ENCODE data around the gene C1orf159. TPM values are rescaled to one million over a fixed set of nuclear protein-coding genes. Genes with fewer than 3 reads are reported as not detected.

Gene C1orf159
- total and polyA plus RNA-seq, 2 experiments from 2014 or later: 9.6 to 21.5 TPM

DNA sequence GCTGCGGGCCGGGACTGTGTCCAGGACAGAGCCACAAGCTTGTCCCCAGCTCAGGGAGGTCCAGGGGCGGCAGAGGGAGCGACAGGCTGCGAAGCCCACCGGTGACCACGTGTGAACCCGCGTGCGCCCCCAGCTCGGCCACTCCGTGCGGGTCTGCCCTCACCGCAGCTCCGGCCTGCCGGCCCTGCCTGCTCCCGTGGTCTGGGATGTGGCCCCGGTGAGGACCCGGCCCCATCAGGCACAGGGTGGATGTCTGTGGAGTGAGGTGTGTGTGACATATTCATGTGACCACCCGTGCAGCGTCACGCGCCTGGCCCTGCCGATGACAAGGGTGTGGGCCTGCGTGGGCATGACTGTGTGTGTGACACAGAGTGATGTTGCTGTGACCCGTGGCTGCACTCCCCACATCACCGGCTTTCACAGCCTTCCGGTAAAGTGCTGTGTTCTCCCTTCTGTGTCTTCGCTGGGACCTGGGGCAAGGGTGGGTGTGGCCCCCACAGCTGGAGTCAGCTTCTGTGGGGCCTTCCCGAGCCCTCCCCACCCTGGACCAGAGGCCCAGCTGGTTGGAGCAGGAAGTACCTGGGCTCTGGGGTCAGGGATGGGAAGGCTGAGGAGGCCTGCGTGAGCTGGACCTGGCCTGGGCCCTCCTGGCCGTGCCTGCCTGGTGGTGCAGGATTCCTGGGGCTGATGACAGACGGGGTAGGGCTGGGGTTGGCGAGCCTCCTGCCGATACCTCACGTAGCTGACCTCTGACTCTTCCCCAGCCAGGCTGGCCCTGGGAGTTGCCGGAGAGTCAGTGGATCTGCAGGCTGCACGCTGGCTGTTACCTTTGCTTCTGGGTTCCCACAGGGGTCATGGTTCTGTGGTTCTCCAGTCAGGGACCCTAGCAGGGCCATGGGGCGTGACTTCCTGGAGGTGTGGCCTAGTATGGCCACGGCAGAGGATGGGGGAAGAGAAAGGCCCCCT is 45.9 kb downstream of the C1orf159 start:
- ATAC-seq: peak; percentile 3

DNA sequence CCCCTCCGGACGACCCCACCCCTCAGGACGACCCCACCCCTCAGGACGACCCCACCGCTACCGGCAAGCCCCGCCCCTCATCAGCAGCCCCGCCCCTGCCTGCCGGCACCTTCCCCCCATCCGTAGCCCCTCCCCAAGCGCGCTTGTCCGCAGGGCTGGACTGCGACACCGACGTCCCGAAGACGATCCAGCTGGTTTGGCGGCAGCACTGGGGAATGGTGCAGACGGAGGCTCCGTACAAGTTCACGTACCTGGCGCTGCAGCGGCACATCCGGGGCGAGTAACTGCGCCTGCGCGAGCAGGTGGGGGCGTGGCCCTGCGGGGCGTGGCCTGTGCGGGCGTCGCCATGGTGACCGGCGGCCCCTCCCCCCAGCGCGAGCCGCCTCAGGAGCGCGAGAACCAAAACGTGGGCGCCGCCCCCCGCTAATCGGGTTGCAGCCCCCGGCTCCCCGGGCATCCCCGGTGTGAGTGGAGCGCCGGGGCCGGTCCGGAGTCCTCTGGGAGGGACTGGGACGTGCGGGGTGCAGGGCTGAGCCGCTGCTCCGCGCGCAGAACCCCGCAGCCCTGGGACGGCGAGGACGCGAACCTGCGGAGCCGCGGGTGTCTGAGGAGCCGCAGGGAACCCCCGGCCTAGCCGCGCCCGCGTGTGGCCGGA is 46.7 kb downstream of the C1orf159 start:
- ATAC-seq: peak; percentile 49
- Mint-ChIP-seq H3K4me3 (peak overlapping the region; percentile 72; the same call in 2 of the 3 replicates), H3K27ac (no peak overlapping the region), H3K4me1 (no peaks in the 10 kb centered on the region), H3K27me3 (ENCODE audit: insufficient read depth, low read depth, poor library complexity) (peaks cover 12% of the 10 kb centered on the region), H3K36me3 (ENCODE audit: low read depth) (no peaks in the 10 kb centered on the region), H3K9me3 (no peaks in the 10 kb centered on the region)
- H3K9me2 ChIP-seq (ENCODE audit: insufficient read depth): no peaks in the 10 kb centered on the region
- H3K27ac ChIP-seq (ENCODE audit: low read depth): no peak overlapping the region
- TF ChIP-seq NANOG (IDR thresholded peaks at IDR 0.05; ENCODE audit: borderline replicate concordance) (no peak), CREB1 (CRISPR knock-in tag; IDR thresholded peaks at IDR 0.05; ENCODE audit: low read depth) (no peak), ZNF462 (CRISPR knock-in tag; IDR thresholded peaks at IDR 0.05) (no peak)
- TF ChIP-seq, protein P1, sequence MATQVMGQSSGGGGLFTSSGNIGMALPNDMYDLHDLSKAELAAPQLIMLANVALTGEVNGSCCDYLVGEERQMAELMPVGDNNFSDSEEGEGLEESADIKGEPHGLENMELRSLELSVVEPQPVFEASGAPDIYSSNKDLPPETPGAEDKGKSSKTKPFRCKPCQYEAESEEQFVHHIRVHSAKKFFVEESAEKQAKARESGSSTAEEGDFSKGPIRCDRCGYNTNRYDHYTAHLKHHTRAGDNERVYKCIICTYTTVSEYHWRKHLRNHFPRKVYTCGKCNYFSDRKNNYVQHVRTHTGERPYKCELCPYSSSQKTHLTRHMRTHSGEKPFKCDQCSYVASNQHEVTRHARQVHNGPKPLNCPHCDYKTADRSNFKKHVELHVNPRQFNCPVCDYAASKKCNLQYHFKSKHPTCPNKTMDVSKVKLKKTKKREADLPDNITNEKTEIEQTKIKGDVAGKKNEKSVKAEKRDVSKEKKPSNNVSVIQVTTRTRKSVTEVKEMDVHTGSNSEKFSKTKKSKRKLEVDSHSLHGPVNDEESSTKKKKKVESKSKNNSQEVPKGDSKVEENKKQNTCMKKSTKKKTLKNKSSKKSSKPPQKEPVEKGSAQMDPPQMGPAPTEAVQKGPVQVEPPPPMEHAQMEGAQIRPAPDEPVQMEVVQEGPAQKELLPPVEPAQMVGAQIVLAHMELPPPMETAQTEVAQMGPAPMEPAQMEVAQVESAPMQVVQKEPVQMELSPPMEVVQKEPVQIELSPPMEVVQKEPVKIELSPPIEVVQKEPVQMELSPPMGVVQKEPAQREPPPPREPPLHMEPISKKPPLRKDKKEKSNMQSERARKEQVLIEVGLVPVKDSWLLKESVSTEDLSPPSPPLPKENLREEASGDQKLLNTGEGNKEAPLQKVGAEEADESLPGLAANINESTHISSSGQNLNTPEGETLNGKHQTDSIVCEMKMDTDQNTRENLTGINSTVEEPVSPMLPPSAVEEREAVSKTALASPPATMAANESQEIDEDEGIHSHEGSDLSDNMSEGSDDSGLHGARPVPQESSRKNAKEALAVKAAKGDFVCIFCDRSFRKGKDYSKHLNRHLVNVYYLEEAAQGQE (IDR thresholded peaks at IDR 0.05; ENCODE audit: unreplicated experiment): no peak
- DNase-seq (ENCODE audit: low spot score): peak; percentile 82
- peak overlapping the region; percentile 80 for H3K4me2 ChIP-seq
- H3K79me2 ChIP-seq (replicated peaks; ENCODE audit: insufficient read depth): no peaks in the 10 kb centered on the region
- no peaks in the 10 kb centered on the region for H3K36me3 ChIP-seq (ENCODE audit: insufficient read depth)
- H4K20me1 ChIP-seq (replicated peaks; ENCODE audit: insufficient read depth): no peaks in the 10 kb centered on the region; the same call in 1 of the 2 replicates
- peak overlapping the region; percentile 74; the same call in 1 of the 2 replicates for H2AFZ ChIP-seq
- H3K4me3 ChIP-seq: peak overlapping the region; percentile 71
- peaks cover 20% of the 10 kb centered on the region; the same call in 1 of the 2 replicates for H3K27me3 ChIP-seq (ENCODE audit: insufficient read depth)
- no peaks in the 10 kb centered on the region for H3F3A ChIP-seq (replicated peaks; ENCODE audit: low read depth)
- peaks cover 6% of the 10 kb centered on the region; the same call in 1 of the 2 replicates for H3K4me1 ChIP-seq (ENCODE audit: insufficient read depth)

More for the DNA sequence above, 45.9 kb downstream of the C1orf159 start:
- H3K4me3 Mint-ChIP-seq: peak overlapping the region; percentile 51
- H3K27me3 Mint-ChIP-seq (ENCODE audit: insufficient read depth, low read depth, poor library complexity): peaks cover 12% of the 10 kb centered on the region
- no peaks in the 10 kb centered on the region for H3K9me3 Mint-ChIP-seq
- Histone ChIP-seq H3K4me1 (ENCODE audit: insufficient read depth) (peaks cover 6% of the 10 kb centered on the region; the same call in 1 of the 2 replicates), H3K27me3 (ENCODE audit: insufficient read depth) (peaks cover 20% of the 10 kb centered on the region; the same call in 1 of the 2 replicates), H3K79me2 (replicated peaks; ENCODE audit: insufficient read depth) (no peaks in the 10 kb centered on the region), H3K36me3 (ENCODE audit: insufficient read depth) (no peaks in the 10 kb centered on the region), H4K20me1 (replicated peaks; ENCODE audit: insufficient read depth) (no peaks in the 10 kb centered on the region; the same call in 1 of the 2 replicates), H2AFZ (peak overlapping the region; percentile 74; the same call in 1 of the 2 replicates), H3F3A (replicated peaks; ENCODE audit: low read depth) (no peaks in the 10 kb centered on the region), H3K27ac (ENCODE audit: low read depth) (no peak overlapping the region), H3K4me2 (peak overlapping the region; percentile 80), H3K4me3 (peak overlapping the region; percentile 71), H3K9me2 (ENCODE audit: insufficient read depth) (no peaks in the 10 kb centered on the region)
- no peak for DNase-seq (ENCODE audit: low spot score)
- no peak for TF ChIP-seq CREB1 (CRISPR knock-in tag; IDR thresholded peaks at IDR 0.05; ENCODE audit: low read depth)
- no peak for TF ChIP-seq EZH2 (IDR thresholded peaks at IDR 0.05; ENCODE audit: low read depth, unreplicated experiment)
- no peaks in the 10 kb centered on the region for H3K36me3 Mint-ChIP-seq (ENCODE audit: low read depth)
- no peaks in the 10 kb centered on the region for H3K4me1 Mint-ChIP-seq
- H3K27ac Mint-ChIP-seq: no peak overlapping the region
